ENCODE results near the gene KRTAP4-2. TPM values are rescaled to one million over a fixed set of nuclear protein-coding genes. Genes with fewer than 3 reads are reported as not detected.
"Not testable (repeated sequence)": the region's sequence is repeated elsewhere in the genome, so short reads cannot be mapped to it uniquely, and the experiment has no call there.

KRTAP4-2 gene
- polyA plus RNA-seq (2013, experiment 1 of 4) = not detected
- not detected for polyA plus RNA-seq (2013, experiment 2 of 4)
- polyA plus RNA-seq (2013, experiment 3 of 4) = not detected
- not detected for polyA plus RNA-seq (2013, experiment 4 of 4)

- WGBS, 2 experiments = 93 to 95% methylated on average over 6 to 7 of the region's 7 CpGs
- Histone ChIP-seq H3K4me1 (ENCODE audit: control insufficient read depth, insufficient read depth, low read length) (no peaks in the 10 kb centered on the region), H3K27me3 (ENCODE audit: control insufficient read depth, insufficient read depth, low read length, poor library complexity, severe bottlenecking) (no peaks in the 10 kb centered on the region), H3K36me3 (ENCODE audit: control insufficient read depth, insufficient read depth, low read length) (no peaks in the 10 kb centered on the region), H3K27ac (ENCODE audit: insufficient read depth, low read depth, low read length, poor library complexity, severe bottlenecking) (no peak within 1 kb of the TSS), H3K4me3 (ENCODE audit: insufficient read depth, low read depth, low read length) (no peak within 1 kb of the TSS), H3K9me3 (ENCODE audit: control insufficient read depth, low read length) (no peaks in the 10 kb centered on the region)
Observed at GRCh38 chr17:41177727-41178271, at the start of gene KRTAP4-2. KRTAP4-2 (minus strand) TSS chr17:41178221; CDS start chr17:41178164, 57 bp downstream.

DNA sequence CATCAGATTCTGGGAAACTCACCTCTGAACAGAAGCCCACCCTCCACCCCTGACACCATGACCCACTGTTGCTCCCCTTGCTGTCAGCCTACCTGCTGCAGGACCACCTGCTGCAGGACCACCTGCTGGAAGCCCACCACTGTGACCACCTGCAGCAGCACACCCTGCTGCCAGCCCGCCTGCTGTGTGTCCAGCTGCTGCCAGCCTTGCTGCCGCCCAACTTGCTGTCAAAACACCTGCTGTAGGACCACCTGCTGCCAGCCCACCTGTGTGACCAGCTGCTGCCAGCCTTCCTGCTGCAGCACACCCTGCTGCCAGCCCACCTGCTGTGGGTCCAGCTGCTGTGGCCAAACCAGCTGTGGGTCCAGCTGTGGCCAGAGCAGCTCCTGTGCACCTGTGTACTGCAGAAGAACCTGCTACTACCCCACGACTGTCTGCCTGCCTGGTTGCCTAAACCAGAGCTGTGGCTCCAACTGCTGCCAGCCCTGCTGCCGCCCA is 48.6 kb upstream of the KRTAP4-2 start, which contains the start of gene KRTAP9-2:
Gene KRTAP9-2 (plus strand): TSS at position 51 of the 498 bp plus-strand sequence. CDS start 7 bp downstream, at position 58.
- WGBS, 2 experiments = 78 to 80% methylated on average over 2 of the region's 4 CpGs
- H3K27me3 ChIP-seq (ENCODE audit: control insufficient read depth, insufficient read depth, low read length, poor library complexity, severe bottlenecking); H3K4me3 ChIP-seq (ENCODE audit: insufficient read depth, low read depth, low read length): not testable (repeated sequence)

GRCh38 chr17:41226051-41226450 is 48.0 kb upstream of the KRTAP4-2 start:
- 95 to 97% methylated on average over 6 of the region's 6 CpGs for WGBS, 2 experiments

More for the DNA sequence above, 48.6 kb upstream of the KRTAP4-2 start, which contains the start of gene KRTAP9-2:
- not testable (repeated sequence) for H3K36me3 ChIP-seq (ENCODE audit: control insufficient read depth, insufficient read depth, low read length); H3K4me1 ChIP-seq (ENCODE audit: control insufficient read depth, insufficient read depth, low read length); H3K27ac ChIP-seq (ENCODE audit: insufficient read depth, low read depth, low read length, poor library complexity, severe bottlenecking); H3K9me3 ChIP-seq (ENCODE audit: control insufficient read depth, low read length)

GRCh38 chr17:41223821-41224220 is 45.8 kb upstream of the KRTAP4-2 start:
- Histone ChIP-seq H3K4me1 (ENCODE audit: control insufficient read depth, insufficient read depth, low read length) (no peaks in the 10 kb centered on the region), H3K27me3 (ENCODE audit: control insufficient read depth, insufficient read depth, low read length, poor library complexity, severe bottlenecking) (no peaks in the 10 kb centered on the region), H3K27ac (ENCODE audit: insufficient read depth, low read depth, low read length, poor library complexity, severe bottlenecking) (no peak overlapping the region), H3K9me3 (ENCODE audit: control insufficient read depth, low read length) (no peaks in the 10 kb centered on the region), H3K36me3 (ENCODE audit: control insufficient read depth, insufficient read depth, low read length) (no peaks in the 10 kb centered on the region), H3K4me3 (ENCODE audit: insufficient read depth, low read depth, low read length) (no peak overlapping the region)
- WGBS, 2 experiments = 86 to 90% methylated on average over 2 of the region's 2 CpGs

More at GRCh38 chr17:41226051-41226450, 48.0 kb upstream of the KRTAP4-2 start:
- no peaks in the 10 kb centered on the region for H3K9me3 ChIP-seq (ENCODE audit: control insufficient read depth, low read length)
- no peaks in the 10 kb centered on the region for H3K27me3 ChIP-seq (ENCODE audit: control insufficient read depth, insufficient read depth, low read length, poor library complexity, severe bottlenecking)
- no peaks in the 10 kb centered on the region for H3K4me1 ChIP-seq (ENCODE audit: control insufficient read depth, insufficient read depth, low read length)
- H3K27ac ChIP-seq (ENCODE audit: insufficient read depth, low read depth, low read length, poor library complexity, severe bottlenecking) = no peak overlapping the region
- no peaks in the 10 kb centered on the region for H3K36me3 ChIP-seq (ENCODE audit: control insufficient read depth, insufficient read depth, low read length)
- H3K4me3 ChIP-seq (ENCODE audit: insufficient read depth, low read depth, low read length) = no peak overlapping the region

DNA sequence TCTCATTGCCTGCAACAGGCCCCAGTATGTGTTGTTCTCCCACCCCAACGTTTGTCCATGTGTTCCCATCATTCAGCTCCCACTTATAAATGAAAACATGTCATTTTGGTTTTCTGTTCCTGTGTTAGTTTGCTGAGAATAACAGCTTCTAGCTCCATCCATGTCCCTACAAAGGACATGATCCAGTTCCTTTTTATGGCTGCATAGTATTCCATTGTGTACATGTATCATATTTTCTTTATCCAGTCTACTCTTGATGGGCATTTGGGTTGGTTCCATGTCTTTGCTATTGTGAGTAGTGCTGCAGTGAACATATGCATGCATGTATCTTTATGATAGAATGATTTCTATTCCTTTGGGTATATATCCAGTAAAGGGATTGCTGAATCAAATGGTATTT is 37.7 kb upstream of the KRTAP4-2 start:
- Histone ChIP-seq H3K27ac (ENCODE audit: insufficient read depth, low read depth, low read length, poor library complexity, severe bottlenecking) (no peak overlapping the region), H3K36me3 (ENCODE audit: control insufficient read depth, insufficient read depth, low read length) (no peaks in the 10 kb centered on the region), H3K9me3 (ENCODE audit: control insufficient read depth, low read length) (no peaks in the 10 kb centered on the region), H3K4me1 (ENCODE audit: control insufficient read depth, insufficient read depth, low read length) (no peaks in the 10 kb centered on the region), H3K4me3 (ENCODE audit: insufficient read depth, low read depth, low read length) (no peak overlapping the region), H3K27me3 (ENCODE audit: control insufficient read depth, insufficient read depth, low read length, poor library complexity, severe bottlenecking) (no peaks in the 10 kb centered on the region)
- WGBS, 2 experiments = 80 to 100% methylated on average over 1 of the region's 1 CpG

- H3K4me3 ChIP-seq (ENCODE audit: insufficient read depth, low read depth, low read length) = no peak overlapping the region
- H3K27me3 ChIP-seq (ENCODE audit: control insufficient read depth, insufficient read depth, low read length, poor library complexity, severe bottlenecking) = no peaks in the 10 kb centered on the region
- H3K36me3 ChIP-seq (ENCODE audit: control insufficient read depth, insufficient read depth, low read length) = no peaks in the 10 kb centered on the region
- no peaks in the 10 kb centered on the region for H3K9me3 ChIP-seq (ENCODE audit: control insufficient read depth, low read length)
- WGBS, 2 experiments = 81 to 84% methylated on average over 7 of the region's 7 CpGs
- H3K4me1 ChIP-seq (ENCODE audit: control insufficient read depth, insufficient read depth, low read length) = no peaks in the 10 kb centered on the region
- H3K27ac ChIP-seq (ENCODE audit: insufficient read depth, low read depth, low read length, poor library complexity, severe bottlenecking) = no peak overlapping the region
Observed at GRCh38 chr17:41212524-41213169, 34.6 kb upstream of the KRTAP4-2 start.

DNA sequence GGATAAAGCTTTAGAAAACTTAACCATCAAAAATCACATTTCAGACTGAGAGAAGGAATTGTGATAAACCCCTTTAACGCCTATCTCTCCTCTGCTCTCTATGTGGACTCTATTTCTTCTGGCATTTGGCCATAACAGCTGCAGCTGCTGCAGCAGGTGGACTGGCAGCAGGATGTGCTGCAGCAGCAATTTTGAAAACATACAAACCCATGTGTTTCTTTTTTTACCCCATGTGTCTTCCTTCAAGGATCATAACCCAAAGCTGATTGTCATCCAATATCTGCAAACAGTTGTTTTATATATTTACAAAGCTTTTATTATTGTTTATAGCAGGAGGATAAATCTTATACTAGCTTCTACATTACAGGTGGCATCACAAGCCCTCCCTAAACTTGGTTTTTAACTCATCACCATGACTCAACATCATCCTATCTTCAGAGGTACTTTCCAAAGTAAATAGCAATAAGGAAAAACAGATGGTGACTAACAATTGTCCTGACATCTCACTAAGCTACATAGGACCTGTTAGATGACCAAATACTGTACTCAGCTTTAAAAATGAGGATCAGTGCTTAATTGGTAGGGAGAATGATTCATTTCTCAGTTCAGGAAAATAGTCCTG is 33.9 kb upstream of the KRTAP4-2 start:
- no peak overlapping the region for H3K27ac ChIP-seq (ENCODE audit: insufficient read depth, low read depth, low read length, poor library complexity, severe bottlenecking)
- H3K4me1 ChIP-seq (ENCODE audit: control insufficient read depth, insufficient read depth, low read length) = no peaks in the 10 kb centered on the region
- no peak overlapping the region for H3K4me3 ChIP-seq (ENCODE audit: insufficient read depth, low read depth, low read length)
- H3K36me3 ChIP-seq (ENCODE audit: control insufficient read depth, insufficient read depth, low read length) = no peaks in the 10 kb centered on the region
- H3K9me3 ChIP-seq (ENCODE audit: control insufficient read depth, low read length) = no peaks in the 10 kb centered on the region
- 92 to 95% methylated on average over 1 of the region's 1 CpG for WGBS, 2 experiments
- no peaks in the 10 kb centered on the region for H3K27me3 ChIP-seq (ENCODE audit: control insufficient read depth, insufficient read depth, low read length, poor library complexity, severe bottlenecking)

GRCh38 chr17:41199421-41200078 is 21.5 kb upstream of the KRTAP4-2 start:
- 73 to 78% methylated on average over 4 to 5 of the region's 5 CpGs for WGBS, 2 experiments

GRCh38 chr17:41196068-41196467 is 18.0 kb upstream of the KRTAP4-2 start:
- 61 to 77% methylated on average over 1 of the region's 1 CpG for WGBS, 2 experiments

More at GRCh38 chr17:41199421-41200078, 21.5 kb upstream of the KRTAP4-2 start:
- Histone ChIP-seq H3K4me3 (ENCODE audit: insufficient read depth, low read depth, low read length) (no peak overlapping the region), H3K4me1 (ENCODE audit: control insufficient read depth, insufficient read depth, low read length) (no peaks in the 10 kb centered on the region), H3K9me3 (ENCODE audit: control insufficient read depth, low read length) (no peaks in the 10 kb centered on the region), H3K36me3 (ENCODE audit: control insufficient read depth, insufficient read depth, low read length) (no peaks in the 10 kb centered on the region), H3K27me3 (ENCODE audit: control insufficient read depth, insufficient read depth, low read length, poor library complexity, severe bottlenecking) (no peaks in the 10 kb centered on the region), H3K27ac (ENCODE audit: insufficient read depth, low read depth, low read length, poor library complexity, severe bottlenecking) (no peak overlapping the region)

More at GRCh38 chr17:41196068-41196467, 18.0 kb upstream of the KRTAP4-2 start:
- H3K9me3 ChIP-seq (ENCODE audit: control insufficient read depth, low read length) = no peaks in the 10 kb centered on the region
- no peaks in the 10 kb centered on the region for H3K36me3 ChIP-seq (ENCODE audit: control insufficient read depth, insufficient read depth, low read length)
- H3K4me3 ChIP-seq (ENCODE audit: insufficient read depth, low read depth, low read length) = no peak overlapping the region
- H3K27ac ChIP-seq (ENCODE audit: insufficient read depth, low read depth, low read length, poor library complexity, severe bottlenecking) = no peak overlapping the region
- no peaks in the 10 kb centered on the region for H3K27me3 ChIP-seq (ENCODE audit: control insufficient read depth, insufficient read depth, low read length, poor library complexity, severe bottlenecking)
- H3K4me1 ChIP-seq (ENCODE audit: control insufficient read depth, insufficient read depth, low read length) = no peaks in the 10 kb centered on the region

Data from ectodermal cell (in vitro differentiated cells).